Ovary (tissue), 3 donors: ENCODE measurements around the gene FRMD3.

Experiments
- POLR2A ChIP-seq: fragments of 450-650 bp; IDR thresholded peaks from one replicate; pipeline ENCODE4 v1.6.1; 2017; ENCODE audit warnings: antibody characterized with exemption, mild to moderate bottlenecking, moderate library complexity
- TF ChIP-seq, protein P1 (sequence below), 3 donors: fragments of 450-650 bp in 2 of 3; fragments of 200-600 bp in 1 of 3; IDR thresholded peaks; one replicate each; pipeline versions ENCODE4 v1.5.1 to v1.8.0; 2016 to 2022; ENCODE audit warnings: antibody characterized with exemption in 3 of 3, mild to moderate bottlenecking in 1 of 3
- donor health status: DM: no; HTN: no; CAD: no.

DNA sequence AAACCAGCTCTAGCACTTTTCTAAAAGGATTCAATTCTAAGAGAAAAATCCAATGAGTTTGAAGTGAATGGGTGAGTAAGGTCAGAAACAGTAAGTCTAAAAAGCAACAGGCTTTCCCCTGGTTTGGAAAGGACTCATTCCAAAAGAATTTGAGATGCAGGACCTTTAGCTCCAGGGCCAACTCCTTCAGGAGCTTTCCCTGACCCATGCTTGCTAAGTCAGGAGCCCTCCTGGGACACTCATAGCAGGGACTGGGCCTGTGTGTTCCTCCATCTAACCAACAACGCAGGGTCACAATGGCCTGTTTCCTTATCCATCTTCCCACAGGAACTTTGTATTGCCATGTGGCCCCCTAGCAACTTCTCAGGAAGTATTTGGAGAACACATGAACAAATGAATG is 198.8 kb downstream of the FRMD3 start:
- TF ChIP-seq, protein P1, sequence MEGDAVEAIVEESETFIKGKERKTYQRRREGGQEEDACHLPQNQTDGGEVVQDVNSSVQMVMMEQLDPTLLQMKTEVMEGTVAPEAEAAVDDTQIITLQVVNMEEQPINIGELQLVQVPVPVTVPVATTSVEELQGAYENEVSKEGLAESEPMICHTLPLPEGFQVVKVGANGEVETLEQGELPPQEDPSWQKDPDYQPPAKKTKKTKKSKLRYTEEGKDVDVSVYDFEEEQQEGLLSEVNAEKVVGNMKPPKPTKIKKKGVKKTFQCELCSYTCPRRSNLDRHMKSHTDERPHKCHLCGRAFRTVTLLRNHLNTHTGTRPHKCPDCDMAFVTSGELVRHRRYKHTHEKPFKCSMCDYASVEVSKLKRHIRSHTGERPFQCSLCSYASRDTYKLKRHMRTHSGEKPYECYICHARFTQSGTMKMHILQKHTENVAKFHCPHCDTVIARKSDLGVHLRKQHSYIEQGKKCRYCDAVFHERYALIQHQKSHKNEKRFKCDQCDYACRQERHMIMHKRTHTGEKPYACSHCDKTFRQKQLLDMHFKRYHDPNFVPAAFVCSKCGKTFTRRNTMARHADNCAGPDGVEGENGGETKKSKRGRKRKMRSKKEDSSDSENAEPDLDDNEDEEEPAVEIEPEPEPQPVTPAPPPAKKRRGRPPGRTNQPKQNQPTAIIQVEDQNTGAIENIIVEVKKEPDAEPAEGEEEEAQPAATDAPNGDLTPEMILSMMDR (IDR thresholded peaks at IDR 0.05) = no peak
- no peak for TF ChIP-seq POLR2A
